Stimulated activated CD4-positive, alpha-beta T cell treated with anti-CD3 and anti-CD28 coated beads, TNF-alpha, amount 100 ng/mL, for 24 hours (primary cell): ENCODE data around the gene C2orf74.
"Not testable (repeated sequence)": the region's sequence is repeated elsewhere in the genome, so short reads cannot be mapped to it uniquely, and the experiment has no call there.

ENCODE experiments used
- DNase-seq, 3 experiments: peaks; one replicate each; pipeline ENCODE4 v3.0.0-alpha.2; 2020; ENCODE audit warnings: low read depth in 3 of 3

Gene C2orf74

GRCh38 chr2:61161888-61162287 lies at the start of gene C2orf74:
Gene C2orf74 (plus strand): TSS chr2:61162188. CDS start chr2:61162515, 327 bp downstream.
- DNase-seq: no peak

- no peak for DNase-seq
These were observed 47.8 kb upstream of the C2orf74 start for GRCh38 chr2:61114147-61114546.

GRCh38 chr2:61116302-61116701 lies 45.7 kb upstream of the C2orf74 start:
- DNase-seq: no peak

- no peak for DNase-seq
These were observed 44.5 kb upstream of the C2orf74 start for GRCh38 chr2:61117534-61117933.

- DNase-seq: no peak
These were observed 36.8 kb upstream of the C2orf74 start for GRCh38 chr2:61125123-61125710.

- DNase-seq: no peak
These were observed 36.2 kb upstream of the C2orf74 start for GRCh38 chr2:61125798-61126197.

GRCh38 chr2:61128122-61128521 lies 33.9 kb upstream of the C2orf74 start:
- not testable (repeated sequence) for DNase-seq

- DNase-seq: no peak
These were observed 27.8 kb upstream of the C2orf74 start for GRCh38 chr2:61134141-61134540.

GRCh38 chr2:61135510-61135909 lies 26.5 kb upstream of the C2orf74 start:
- no peak for DNase-seq

- no peak for DNase-seq
These were observed 23.1 kb upstream of the C2orf74 start for GRCh38 chr2:61138859-61139258.

GRCh38 chr2:61141151-61141550 lies 20.8 kb upstream of the C2orf74 start:
- DNase-seq: no peak

- peak; percentile 89 to 95 (median 93) for DNase-seq
These were observed 17.2 kb upstream of the C2orf74 start for GRCh38 chr2:61144697-61145268.

GRCh38 chr2:61145990-61146389 lies 16.0 kb upstream of the C2orf74 start:
- no peak for DNase-seq

- not testable (repeated sequence) for DNase-seq
These were observed 13.9 kb upstream of the C2orf74 start for GRCh38 chr2:61148091-61148490.

- DNase-seq: no peak
These were observed 12.9 kb upstream of the C2orf74 start for GRCh38 chr2:61149074-61149473.

- no peak for DNase-seq
These were observed 10.6 kb upstream of the C2orf74 start for GRCh38 chr2:61151436-61151835.

- DNase-seq: no peak
These were observed 4.5 kb upstream of the C2orf74 start for GRCh38 chr2:61157371-61158003.

- no peak for DNase-seq
These were observed 3.5 kb upstream of the C2orf74 start for GRCh38 chr2:61158356-61158955.

GRCh38 chr2:61162721-61163120 lies 733 bp downstream of the C2orf74 start:
- no peak for DNase-seq

GRCh38 chr2:61165082-61165481 lies 3.1 kb downstream of the C2orf74 start:
- not testable (repeated sequence) for DNase-seq

GRCh38 chr2:61165946-61166345 lies 4.0 kb downstream of the C2orf74 start:
- DNase-seq: no peak

GRCh38 chr2:61167579-61167978 lies 5.6 kb downstream of the C2orf74 start:
- DNase-seq: no peak

- no peak for DNase-seq
These were observed 10.7 kb downstream of the C2orf74 start for GRCh38 chr2:61172671-61173070.
